Stimulated activated CD4-positive, alpha-beta T cell treated with anti-CD3 and anti-CD28 coated beads, Interleukin-4, amount 100 ng/mL, for 24 hours (primary cell): ENCODE measurements around the gene RABAC1.
"Not testable (repeated sequence)": the region's sequence is repeated elsewhere in the genome, so short reads cannot be mapped to it uniquely, and the experiment has no call there.

Experiments used
- DNase-seq: peaks from one replicate; pipeline ENCODE4 v3.0.0-alpha.2; 2020

Gene RABAC1

GRCh38 chr19:41959056-41960053 lies at the start of gene RABAC1:
TSS of gene RABAC1 (minus strand) at chr19:41959321. CDS start at chr19:41959292, 29 bp downstream.
- peak; percentile 88 for DNase-seq

GRCh38 chr19:42006569-42006968 lies 47.4 kb upstream of the RABAC1 start:
- no peak for DNase-seq

GRCh38 chr19:42005504-42005903 lies 46.4 kb upstream of the RABAC1 start:
- no peak for DNase-seq

- no peak for DNase-seq
Observed at GRCh38 chr19:42003506-42004294, 44.6 kb upstream of the RABAC1 start.

- DNase-seq, result no peak
Observed at GRCh38 chr19:41999878-42000208, 40.7 kb upstream of the RABAC1 start.

GRCh38 chr19:41999071-41999877 lies 40.2 kb upstream of the RABAC1 start:
- DNase-seq, result no peak

- DNase-seq, result peak; percentile 25
Observed at GRCh38 chr19:41998246-41999020, 39.3 kb upstream of the RABAC1 start.

GRCh38 chr19:41997851-41998229 lies 38.7 kb upstream of the RABAC1 start:
- no peak for DNase-seq

- DNase-seq, result peak; percentile 46
Observed at GRCh38 chr19:41997121-41997850, 38.2 kb upstream of the RABAC1 start.

GRCh38 chr19:41995959-41996797 lies 37.1 kb upstream of the RABAC1 start:
- DNase-seq, result no peak

GRCh38 chr19:41994994-41995958 lies 36.2 kb upstream of the RABAC1 start:
- DNase-seq, result no peak

- DNase-seq, result peak; percentile 16
Observed at GRCh38 chr19:41994521-41994971, 35.4 kb upstream of the RABAC1 start.

GRCh38 chr19:41993612-41994483 lies 34.7 kb upstream of the RABAC1 start, which contains the start of gene ATP1A3:
TSS of gene ATP1A3 (minus strand) at chr19:41994230. CDS start at chr19:41994076, 154 bp downstream.
- DNase-seq, result peak; percentile 46

- not testable (repeated sequence) for DNase-seq
Observed at GRCh38 chr19:41991925-41992569, 32.9 kb upstream of the RABAC1 start.

GRCh38 chr19:41991025-41991424 lies 31.9 kb upstream of the RABAC1 start:
- no peak for DNase-seq

- no peak for DNase-seq
Observed at GRCh38 chr19:41990615-41991014, 31.5 kb upstream of the RABAC1 start.

- DNase-seq, result no peak
Observed at GRCh38 chr19:41990028-41990427, 30.9 kb upstream of the RABAC1 start.
